ENCODE results near the gene WDTC1.
"Not testable (repeated sequence)": the region's sequence is repeated elsewhere in the genome, so short reads cannot be mapped to it uniquely, and the experiment has no call there.

The WDTC1 gene

DNA sequence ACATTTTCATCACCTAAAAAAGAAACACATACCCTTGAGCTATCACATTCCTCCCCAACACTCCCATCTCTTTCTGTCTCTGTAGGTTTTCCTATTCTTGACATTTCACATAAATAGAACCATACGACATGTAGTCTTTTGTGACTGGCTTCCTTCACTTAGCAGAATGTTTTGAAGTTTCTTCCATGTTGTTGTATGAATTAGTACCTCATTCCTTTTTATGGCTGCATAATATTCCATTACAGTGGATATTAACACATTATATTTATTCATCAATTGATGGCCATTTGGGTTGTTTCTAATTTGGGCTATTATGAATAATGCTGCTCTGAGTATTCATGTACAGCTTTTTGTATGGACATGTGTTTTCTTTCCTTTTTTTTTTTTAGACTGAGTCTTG is 11.8 kb downstream of the WDTC1 start:
- DNase-seq (ENCODE audit: low read depth, low spot score), result no peak

- DNase-seq (ENCODE audit: low read depth, low spot score), result no peak
These were observed 19.2 kb downstream of the WDTC1 start for GRCh38 chr1:27253596-27253995.

- no peak for DNase-seq (ENCODE audit: low read depth, low spot score)
These were observed 20.7 kb downstream of the WDTC1 start for GRCh38 chr1:27255136-27255535.

- no peak for DNase-seq (ENCODE audit: low read depth, low spot score)
These were observed 22.7 kb downstream of the WDTC1 start for GRCh38 chr1:27257155-27257554.

DNA sequence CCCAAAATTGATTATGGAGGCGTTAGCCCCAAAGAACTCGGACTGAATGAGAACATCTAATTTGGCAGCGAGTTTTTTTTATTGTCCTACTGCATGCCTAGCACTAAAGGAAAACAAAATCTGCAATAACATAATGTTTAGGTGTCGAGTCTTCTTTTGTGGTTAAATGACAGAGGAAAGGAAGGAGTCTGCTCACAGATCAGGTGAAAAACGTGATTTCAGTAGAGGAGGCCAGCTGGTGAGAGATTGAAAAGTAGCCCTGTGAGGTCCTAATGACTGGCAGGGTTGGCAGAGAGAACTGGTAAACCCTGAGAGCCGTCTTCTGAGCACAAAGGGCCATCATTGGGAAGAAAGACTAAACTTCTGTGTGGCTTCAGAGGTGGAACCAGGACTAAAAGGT is 24.2 kb downstream of the WDTC1 start:
- DNase-seq (ENCODE audit: low read depth, low spot score), result no peak

GRCh38 chr1:27267153-27267552 is 32.7 kb downstream of the WDTC1 start:
- no peak for DNase-seq (ENCODE audit: low read depth, low spot score)

DNA sequence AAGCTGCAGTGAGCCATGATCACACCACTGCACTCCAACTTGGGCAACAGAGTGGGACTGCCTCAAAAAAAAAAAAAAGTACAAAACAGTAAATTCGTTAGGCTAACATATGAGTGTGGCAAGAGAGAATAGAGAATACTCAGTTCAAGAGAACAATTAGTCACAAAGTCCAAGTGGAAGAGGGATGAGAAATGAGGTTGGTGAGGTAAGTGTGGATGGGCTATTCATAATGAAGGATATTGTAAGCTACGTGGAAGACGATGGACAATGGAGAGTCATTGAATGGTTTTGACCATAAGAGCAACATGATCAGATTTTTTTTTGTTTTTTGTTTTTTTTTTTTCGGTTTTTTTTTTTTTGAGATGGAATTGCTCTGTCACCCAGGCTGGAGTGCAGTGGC is 34.8 kb downstream of the WDTC1 start:
- DNase-seq (ENCODE audit: low read depth, low spot score), result no peak

DNA sequence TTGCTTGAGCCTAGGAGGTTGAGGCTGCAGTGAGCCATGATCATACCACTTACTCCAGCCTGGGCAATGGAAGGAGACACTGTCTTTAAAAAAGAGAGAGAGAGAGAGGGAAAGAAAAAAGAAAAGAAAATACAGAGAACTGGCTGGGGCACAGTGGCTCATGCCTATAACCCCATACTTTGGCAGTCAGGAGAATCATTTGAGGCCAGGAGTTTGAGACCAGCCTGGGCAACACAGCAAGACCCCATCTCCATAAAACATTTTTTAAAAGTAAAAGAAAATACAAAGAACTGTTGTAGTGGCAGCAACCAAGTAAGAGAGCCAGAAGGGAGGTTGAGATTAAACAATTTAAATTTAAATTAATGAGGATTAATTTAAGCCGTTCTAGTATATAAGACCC is 39.8 kb downstream of the WDTC1 start:
- DNase-seq (ENCODE audit: low read depth, low spot score), result no peak

GRCh38 chr1:27275696-27276095 is 41.3 kb downstream of the WDTC1 start:
- no peak for DNase-seq (ENCODE audit: low read depth, low spot score)

DNA sequence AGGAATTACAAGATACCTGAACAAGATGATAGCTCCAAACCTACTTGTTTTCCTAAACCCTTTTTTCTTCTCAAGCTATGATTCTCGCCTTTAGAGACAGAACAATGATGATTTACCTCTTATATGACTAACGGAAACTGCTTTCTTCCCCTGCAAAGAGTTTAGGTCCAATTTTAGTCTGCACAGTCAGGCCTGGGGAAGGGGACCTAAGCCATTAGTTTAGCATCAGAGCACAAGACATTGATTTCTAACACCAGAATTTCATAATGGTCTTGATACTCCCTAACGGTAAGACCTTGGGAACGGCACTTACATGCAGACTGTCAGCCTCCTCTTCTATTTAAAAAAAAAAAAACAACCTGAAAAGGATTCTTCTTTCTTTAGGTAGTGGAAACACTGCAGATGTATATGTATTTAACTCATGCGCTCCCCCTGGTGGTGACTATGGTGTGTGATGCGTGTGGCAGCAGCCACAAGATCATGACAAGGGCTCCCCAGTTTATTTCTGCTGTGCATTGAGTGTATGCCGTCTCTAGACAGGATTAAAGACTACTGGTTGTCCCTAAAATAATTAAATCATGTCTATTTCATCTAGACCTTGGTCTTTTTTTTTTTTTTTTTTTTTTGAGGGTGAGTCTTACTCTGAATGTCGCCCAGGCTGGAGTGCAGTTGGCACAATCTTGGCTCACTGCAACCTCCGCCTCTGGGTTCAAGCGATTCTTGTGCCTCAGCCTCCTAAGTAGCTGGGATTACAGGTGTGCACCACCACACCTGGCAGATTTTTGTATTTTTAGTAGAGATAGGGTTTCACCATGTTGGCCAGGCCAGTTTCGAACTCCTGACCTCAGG is 50.2 kb downstream of the WDTC1 start:
- no peak for DNase-seq (ENCODE audit: low read depth, low spot score)

DNA sequence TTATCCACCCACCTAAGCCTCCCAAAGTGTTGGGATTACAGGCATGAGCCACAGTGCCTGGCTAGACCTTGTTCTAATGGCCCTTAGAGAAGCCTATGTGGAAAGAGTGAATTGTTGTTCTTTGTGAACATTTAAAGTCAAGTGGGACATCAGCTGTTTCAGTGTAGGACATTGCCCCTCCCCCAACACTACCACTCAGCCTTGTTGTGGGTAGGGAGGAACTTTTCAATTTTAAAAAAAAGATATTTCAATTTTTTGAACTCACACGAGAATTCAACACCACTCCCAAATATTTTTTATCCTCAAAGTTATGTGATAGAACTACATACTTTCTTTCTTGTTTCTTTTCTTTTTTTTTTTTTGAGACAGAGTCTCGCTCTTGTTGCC is 50.8 kb downstream of the WDTC1 start:
- DNase-seq (ENCODE audit: low read depth, low spot score), result no peak

GRCh38 chr1:27285821-27286220 is 51.4 kb downstream of the WDTC1 start:
- not testable (repeated sequence) for DNase-seq (ENCODE audit: low read depth, low spot score)

GRCh38 chr1:27289125-27289524 is 54.7 kb downstream of the WDTC1 start:
- DNase-seq (ENCODE audit: low read depth, low spot score), result not testable (repeated sequence)

DNA sequence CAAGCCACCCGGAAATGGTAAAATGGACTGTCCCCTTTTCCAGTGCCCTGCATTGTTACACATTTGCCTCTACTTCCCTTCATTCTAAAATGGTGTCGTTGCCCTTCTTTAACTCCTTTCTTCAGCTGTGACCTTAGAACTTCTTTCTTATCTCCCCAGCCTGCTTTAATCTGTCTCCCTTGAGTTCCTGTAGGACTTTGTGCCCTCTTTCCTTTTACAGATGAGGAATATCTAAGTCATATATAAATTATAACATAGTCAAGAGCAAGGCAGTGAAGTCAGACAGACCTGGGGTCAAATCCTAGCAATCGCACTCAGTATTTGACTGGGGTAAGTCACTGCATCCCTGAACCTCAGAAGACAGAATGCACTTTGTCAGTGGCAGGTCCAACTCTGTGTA is 56.1 kb downstream of the WDTC1 start:
- no peak for DNase-seq (ENCODE audit: low read depth, low spot score)

GRCh38 chr1:27292106-27292505 is 57.7 kb downstream of the WDTC1 start:
- no peak for DNase-seq (ENCODE audit: low read depth, low spot score)

GRCh38 chr1:27293915-27294314 is 59.5 kb downstream of the WDTC1 start:
- no peak for DNase-seq (ENCODE audit: low read depth, low spot score)

DNA sequence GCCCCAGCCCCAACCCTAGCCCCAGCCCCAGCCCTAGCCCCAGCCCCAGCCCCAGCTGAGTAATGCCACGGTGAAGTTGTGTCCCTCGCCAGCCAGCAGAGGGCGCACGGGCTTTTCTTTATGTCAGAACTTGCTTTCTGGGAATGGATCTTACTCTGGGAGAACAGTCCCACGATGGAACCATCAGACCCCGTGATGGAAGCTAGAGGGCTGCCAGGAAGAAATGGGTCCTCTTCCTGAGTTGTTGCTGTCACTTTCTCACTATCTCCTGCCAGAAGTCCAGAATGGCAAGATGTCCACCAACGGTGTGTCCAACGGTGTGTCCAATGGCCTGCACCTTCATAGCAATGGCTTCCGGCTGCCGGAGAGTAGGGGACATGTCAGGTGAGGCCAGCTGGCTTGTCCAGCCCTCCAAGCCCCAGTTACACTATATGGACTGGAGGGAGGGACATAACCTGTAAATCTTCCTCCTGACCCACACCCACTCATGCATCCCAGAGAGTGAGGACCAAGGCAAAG is 62.4 kb downstream of the WDTC1 start:
- no peak for DNase-seq (ENCODE audit: low read depth, low spot score)

- DNase-seq (ENCODE audit: low read depth, low spot score), result no peak
These were observed 63.5 kb downstream of the WDTC1 start for GRCh38 chr1:27297903-27298302.

GRCh38 chr1:27298632-27299384 is 64.4 kb downstream of the WDTC1 start:
- DNase-seq (ENCODE audit: low read depth, low spot score), result no peak

DNA sequence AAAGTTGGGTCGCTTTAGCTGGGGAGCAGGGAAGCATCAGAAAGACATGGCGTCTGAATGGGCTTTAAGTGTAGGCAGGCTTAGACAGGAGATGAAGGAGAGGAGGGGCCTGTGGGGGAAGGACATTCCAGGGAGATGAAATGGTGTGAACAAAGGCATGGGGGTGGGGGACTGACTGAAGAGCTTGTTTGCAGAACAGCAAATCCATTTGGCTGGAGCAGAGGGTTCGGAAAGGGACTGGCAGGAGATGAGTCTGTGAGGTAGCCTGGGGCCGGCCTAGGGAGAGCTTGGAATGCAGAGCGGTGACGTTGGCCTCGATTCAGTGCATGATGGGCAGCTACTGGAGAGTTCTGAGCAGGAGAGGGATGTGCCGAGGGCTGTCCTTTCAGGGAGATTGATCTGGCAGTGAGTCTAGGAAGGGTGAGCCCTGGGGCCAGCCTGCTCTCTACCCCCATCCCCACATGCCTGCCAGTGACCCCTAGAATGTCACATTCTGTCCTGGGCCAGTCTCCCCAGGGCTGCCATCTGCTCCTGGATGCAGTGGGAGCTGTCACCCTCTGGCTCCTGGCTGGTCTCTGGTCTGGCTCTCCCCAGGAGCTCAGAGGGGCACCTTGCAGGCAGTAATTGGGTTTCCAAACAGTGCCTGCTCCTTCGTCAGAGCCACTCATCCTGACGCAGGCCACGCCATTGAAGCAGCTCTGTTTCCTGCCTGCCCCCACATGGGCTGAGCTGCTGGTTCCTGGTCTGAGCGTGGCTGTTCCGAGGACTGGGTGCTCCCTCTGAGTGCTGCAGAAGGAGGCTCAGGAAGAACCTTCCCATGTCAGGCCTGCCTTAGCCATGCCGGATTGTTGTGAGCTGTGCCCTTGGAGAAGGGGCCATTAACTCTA is 65.2 kb downstream of the WDTC1 start:
- no peak for DNase-seq (ENCODE audit: low read depth, low spot score)

DNA sequence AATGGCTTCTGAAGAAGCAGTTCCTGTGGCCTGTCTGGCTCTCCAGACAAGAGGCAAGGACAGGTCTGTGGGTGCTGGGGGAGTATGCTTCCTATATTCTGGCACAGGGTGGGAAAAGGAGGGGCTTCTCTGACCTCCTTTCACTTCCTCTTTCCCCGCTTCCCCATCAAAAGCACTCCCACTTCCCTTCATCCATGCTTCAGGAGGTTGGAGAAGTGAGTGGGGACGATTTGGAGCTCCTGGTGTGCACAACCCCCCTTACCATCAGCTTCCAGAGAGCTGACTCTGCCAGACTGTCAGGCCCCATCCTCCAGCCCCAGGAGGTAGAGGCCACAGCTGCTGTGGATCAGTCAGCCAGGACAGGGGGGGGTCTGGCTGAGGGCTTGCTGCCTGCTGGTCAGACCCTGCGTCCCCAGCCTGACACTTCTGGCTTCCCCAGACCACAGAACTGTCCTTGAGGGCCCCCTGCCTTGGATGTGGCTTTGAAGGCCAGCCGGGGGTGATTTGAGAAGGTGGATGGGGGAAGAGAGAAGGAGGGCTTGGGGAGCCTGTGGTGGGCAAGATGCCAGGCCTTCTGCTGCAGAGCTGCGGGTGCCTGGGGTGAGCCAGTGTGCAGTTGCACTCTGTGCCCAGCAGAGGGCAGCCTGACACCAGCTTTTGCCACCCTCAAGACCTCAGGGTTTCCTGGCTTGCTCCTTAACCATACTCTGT is 66.1 kb downstream of the WDTC1 start:
- DNase-seq (ENCODE audit: low read depth, low spot score), result no peak
